Measurements from ENCODE around the gene FGFR2.

GRCh38 chr10:121567569-121567968 is 30.7 kb downstream of the FGFR2 start:
- TF ChIP-seq EZH2phosphoT487 (IDR thresholded peaks at IDR 0.05; ENCODE audit: borderline replicate concordance, low read depth) (no peak), CTCF (IDR thresholded peaks at IDR 0.05) (no peak), TAF1 (IDR thresholded peaks at IDR 0.05; ENCODE audit: borderline replicate concordance, low read depth, low read length) (no peak)

Data from SK-N-SH (cell line).